GM12878 (cell line): Measurements from ENCODE around the gene FKBP1B.

Experiments used
- CBFB ChIP-seq: IDR thresholded peaks from 2 replicates; pipeline ENCODE4 v1.6.1; 2016; ENCODE audit warnings: antibody characterized with exemption, low read depth
- CEBPB ChIP-seq, 2 experiments: fragments of 150-350 bp in 1 of 2; IDR thresholded peaks; 2 replicates each; pipeline ENCODE4 v1.6.1; 2012 to 2014; ENCODE audit warnings: low read depth in 2 of 2, low read length in 2 of 2, borderline replicate concordance in 1 of 2, inconsistent platforms in 1 of 2
- CREB1 ChIP-seq: IDR thresholded peaks from 2 replicates; pipeline ENCODE4 v1.6.1; 2012; ENCODE audit warnings: low read depth, mild to moderate bottlenecking, inconsistent platforms
- EZH2 ChIP-seq: IDR thresholded peaks from 2 replicates; pipeline ENCODE4 v1.6.1; 2012; ENCODE audit warnings: low read depth, mild to moderate bottlenecking, control low read depth, inconsistent platforms, low read length, borderline replicate concordance; ENCODE audit not compliant: control insufficient read depth
- PML ChIP-seq: IDR thresholded peaks from 2 replicates; pipeline ENCODE4 v1.6.1; 2012; ENCODE audit warnings: low read length, inconsistent platforms
- POLR2A ChIP-seq: IDR thresholded peaks from 2 replicates; pipeline ENCODE4 v1.6.1; 2011; ENCODE audit warnings: low read depth, mild to moderate bottlenecking, low read length
- SREBF2 ChIP-seq: IDR thresholded peaks from 2 replicates; pipeline ENCODE4 v1.6.1; 2012; ENCODE audit warnings: mild to moderate bottlenecking, low read length
- TAF1 ChIP-seq: IDR thresholded peaks from 2 replicates; pipeline ENCODE4 v1.6.1; 2011; ENCODE audit warnings: mild to moderate bottlenecking, low read depth, low read length, borderline replicate concordance
- TF ChIP-seq, protein P1 (sequence below), 3 experiments: IDR thresholded peaks in 2 of 3; conservative IDR thresholded peaks in 1 of 3; 2 replicates each; pipeline ENCODE4 v1.5.1; 2011; ENCODE audit warnings: low read depth in 3 of 3, low read length in 3 of 3, mild to moderate bottlenecking in 3 of 3, control low read depth in 2 of 3, moderate library complexity in 2 of 3, inconsistent platforms in 1 of 3, mixed read lengths in 1 of 3; ENCODE audit not compliant: control insufficient read depth in 2 of 3, insufficient read depth in 1 of 3; ENCODE audit errors: extremely low read depth in 1 of 3
- TF ChIP-seq, protein P2 (sequence below): fragments of 450-650 bp; formaldehyde crosslinking; IDR thresholded peaks from 2 replicates; pipeline ENCODE4 v1.4.0; 2020; ENCODE audit warnings: mild to moderate bottlenecking, moderate library complexity
- TF ChIP-seq, protein P3 (sequence below): fragments of 450-650 bp; IDR thresholded peaks from 2 replicates; pipeline ENCODE4 v1.6.1; 2014; ENCODE audit warnings: mild to moderate bottlenecking
- TF ChIP-seq, protein P4 (sequence below): IDR thresholded peaks from 2 replicates; pipeline ENCODE4 v1.6.1; 2011; ENCODE audit warnings: low read depth, mild to moderate bottlenecking, low read length, moderate library complexity, borderline replicate concordance; ENCODE audit errors: extremely low read depth

- TF ChIP-seq, protein P1, sequence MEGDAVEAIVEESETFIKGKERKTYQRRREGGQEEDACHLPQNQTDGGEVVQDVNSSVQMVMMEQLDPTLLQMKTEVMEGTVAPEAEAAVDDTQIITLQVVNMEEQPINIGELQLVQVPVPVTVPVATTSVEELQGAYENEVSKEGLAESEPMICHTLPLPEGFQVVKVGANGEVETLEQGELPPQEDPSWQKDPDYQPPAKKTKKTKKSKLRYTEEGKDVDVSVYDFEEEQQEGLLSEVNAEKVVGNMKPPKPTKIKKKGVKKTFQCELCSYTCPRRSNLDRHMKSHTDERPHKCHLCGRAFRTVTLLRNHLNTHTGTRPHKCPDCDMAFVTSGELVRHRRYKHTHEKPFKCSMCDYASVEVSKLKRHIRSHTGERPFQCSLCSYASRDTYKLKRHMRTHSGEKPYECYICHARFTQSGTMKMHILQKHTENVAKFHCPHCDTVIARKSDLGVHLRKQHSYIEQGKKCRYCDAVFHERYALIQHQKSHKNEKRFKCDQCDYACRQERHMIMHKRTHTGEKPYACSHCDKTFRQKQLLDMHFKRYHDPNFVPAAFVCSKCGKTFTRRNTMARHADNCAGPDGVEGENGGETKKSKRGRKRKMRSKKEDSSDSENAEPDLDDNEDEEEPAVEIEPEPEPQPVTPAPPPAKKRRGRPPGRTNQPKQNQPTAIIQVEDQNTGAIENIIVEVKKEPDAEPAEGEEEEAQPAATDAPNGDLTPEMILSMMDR (IDR thresholded peaks at IDR 0.05 in 2 of 3, conservative IDR thresholded peaks at IDR 0.05 in 1 of 3; ENCODE audit: control insufficient read depth in 2 of 3, extremely low read depth in 1 of 3, insufficient read depth in 1 of 3, low read depth in 3 of 3, low read length in 3 of 3): no peak
- TF ChIP-seq, protein P2, sequence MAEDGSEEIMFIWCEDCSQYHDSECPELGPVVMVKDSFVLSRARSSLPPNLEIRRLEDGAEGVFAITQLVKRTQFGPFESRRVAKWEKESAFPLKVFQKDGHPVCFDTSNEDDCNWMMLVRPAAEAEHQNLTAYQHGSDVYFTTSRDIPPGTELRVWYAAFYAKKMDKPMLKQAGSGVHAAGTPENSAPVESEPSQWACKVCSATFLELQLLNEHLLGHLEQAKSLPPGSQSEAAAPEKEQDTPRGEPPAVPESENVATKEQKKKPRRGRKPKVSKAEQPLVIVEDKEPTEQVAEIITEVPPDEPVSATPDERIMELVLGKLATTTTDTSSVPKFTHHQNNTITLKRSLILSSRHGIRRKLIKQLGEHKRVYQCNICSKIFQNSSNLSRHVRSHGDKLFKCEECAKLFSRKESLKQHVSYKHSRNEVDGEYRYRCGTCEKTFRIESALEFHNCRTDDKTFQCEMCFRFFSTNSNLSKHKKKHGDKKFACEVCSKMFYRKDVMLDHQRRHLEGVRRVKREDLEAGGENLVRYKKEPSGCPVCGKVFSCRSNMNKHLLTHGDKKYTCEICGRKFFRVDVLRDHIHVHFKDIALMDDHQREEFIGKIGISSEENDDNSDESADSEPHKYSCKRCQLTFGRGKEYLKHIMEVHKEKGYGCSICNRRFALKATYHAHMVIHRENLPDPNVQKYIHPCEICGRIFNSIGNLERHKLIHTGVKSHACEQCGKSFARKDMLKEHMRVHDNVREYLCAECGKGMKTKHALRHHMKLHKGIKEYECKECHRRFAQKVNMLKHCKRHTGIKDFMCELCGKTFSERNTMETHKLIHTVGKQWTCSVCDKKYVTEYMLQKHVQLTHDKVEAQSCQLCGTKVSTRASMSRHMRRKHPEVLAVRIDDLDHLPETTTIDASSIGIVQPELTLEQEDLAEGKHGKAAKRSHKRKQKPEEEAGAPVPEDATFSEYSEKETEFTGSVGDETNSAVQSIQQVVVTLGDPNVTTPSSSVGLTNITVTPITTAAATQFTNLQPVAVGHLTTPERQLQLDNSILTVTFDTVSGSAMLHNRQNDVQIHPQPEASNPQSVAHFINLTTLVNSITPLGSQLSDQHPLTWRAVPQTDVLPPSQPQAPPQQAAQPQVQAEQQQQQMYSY (CRISPR knock-in tag): no peak
- TF ChIP-seq POLR2A: no peak
- TF ChIP-seq CEBPB (IDR thresholded peaks at IDR 0.05; ENCODE audit: borderline replicate concordance in 1 of 2, low read depth in 2 of 2, low read length in 2 of 2): no peak
- no peak for TF ChIP-seq CREB1
- no peak for TF ChIP-seq EZH2
- no peak for TF ChIP-seq SREBF2
- TF ChIP-seq, protein P3, sequence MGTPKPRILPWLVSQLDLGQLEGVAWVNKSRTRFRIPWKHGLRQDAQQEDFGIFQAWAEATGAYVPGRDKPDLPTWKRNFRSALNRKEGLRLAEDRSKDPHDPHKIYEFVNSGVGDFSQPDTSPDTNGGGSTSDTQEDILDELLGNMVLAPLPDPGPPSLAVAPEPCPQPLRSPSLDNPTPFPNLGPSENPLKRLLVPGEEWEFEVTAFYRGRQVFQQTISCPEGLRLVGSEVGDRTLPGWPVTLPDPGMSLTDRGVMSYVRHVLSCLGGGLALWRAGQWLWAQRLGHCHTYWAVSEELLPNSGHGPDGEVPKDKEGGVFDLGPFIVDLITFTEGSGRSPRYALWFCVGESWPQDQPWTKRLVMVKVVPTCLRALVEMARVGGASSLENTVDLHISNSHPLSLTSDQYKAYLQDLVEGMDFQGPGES: no peak
- TF ChIP-seq, protein P4, sequence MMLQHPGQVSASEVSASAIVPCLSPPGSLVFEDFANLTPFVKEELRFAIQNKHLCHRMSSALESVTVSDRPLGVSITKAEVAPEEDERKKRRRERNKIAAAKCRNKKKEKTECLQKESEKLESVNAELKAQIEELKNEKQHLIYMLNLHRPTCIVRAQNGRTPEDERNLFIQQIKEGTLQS: no peak
- no peak for TF ChIP-seq CBFB
- TF ChIP-seq PML: no peak
- TF ChIP-seq TAF1: no peak
Measured at GRCh38 chr2:24048769-24049484, 614 bp upstream of the FKBP1B start.
